GM12892 (cell line): ENCODE measurements around the gene TPST1.

Source experiments
- POLR2A ChIP-seq: IDR thresholded peaks from 2 replicates; pipeline ENCODE4 v1.6.1; 2011; ENCODE audit warnings: low read depth, low read length, control low read depth
- POLR2AphosphoS5 ChIP-seq: IDR thresholded peaks from 2 replicates; pipeline ENCODE4 v1.6.1; 2011; ENCODE audit warnings: low read depth, low read length, control low read depth

DNA sequence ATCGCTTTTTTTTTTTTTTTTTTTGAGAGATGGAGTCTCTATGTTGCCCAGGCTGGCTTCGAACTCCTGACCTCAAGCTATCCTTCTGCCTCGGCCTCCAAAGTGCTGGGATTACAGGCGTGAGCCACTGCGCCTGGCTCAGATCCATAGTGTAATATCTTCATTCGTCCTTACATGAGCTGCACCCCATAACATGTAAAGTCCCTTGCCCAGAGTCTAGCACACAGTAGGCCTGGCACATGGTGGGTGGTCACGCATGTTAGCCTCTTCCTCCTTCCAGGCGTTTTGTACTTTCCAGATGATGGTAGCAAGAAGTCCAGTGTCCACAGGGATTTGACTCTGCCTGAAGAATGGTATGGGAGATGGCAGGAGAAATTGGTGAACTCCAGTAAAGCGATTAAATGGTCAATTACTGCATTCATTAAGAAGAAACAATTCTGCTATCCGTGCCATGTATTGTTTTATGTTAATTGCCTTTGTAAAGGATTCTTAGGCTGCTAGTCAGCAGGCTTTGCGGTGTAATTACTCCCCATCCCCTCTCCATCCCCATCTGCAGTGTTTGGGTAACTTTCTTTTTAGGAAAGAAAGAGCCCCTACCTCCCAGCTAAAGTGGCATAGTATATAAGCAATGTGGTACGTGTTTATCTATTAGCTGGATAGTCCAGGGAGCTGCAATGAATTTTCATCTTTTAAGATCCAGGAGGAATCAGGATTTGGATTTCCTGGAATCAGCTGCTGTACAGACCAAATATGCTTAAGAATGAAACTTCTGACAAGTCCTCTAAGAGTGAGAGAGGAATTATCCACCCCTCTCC, 1.2 kb downstream of the TPST1 start:
- TF ChIP-seq POLR2AphosphoS5 (no peak), POLR2A (no peak)
